GM12878 (cell line): ENCODE data around the gene TEPSIN.

ENCODE experiments used
- EGR1 ChIP-seq, 2 experiments: IDR thresholded peaks; 1 replicate in 1 of 2; 2 replicates in 1 of 2; pipeline ENCODE4 v1.6.1; 2011 to 2012; ENCODE audit warnings: low read depth in 2 of 2, low read length in 2 of 2, borderline replicate concordance in 1 of 2, mild to moderate bottlenecking in 1 of 2, moderate library complexity in 1 of 2
- EZH2 ChIP-seq: IDR thresholded peaks from 2 replicates; pipeline ENCODE4 v1.6.1; 2012; ENCODE audit warnings: low read depth, mild to moderate bottlenecking, control low read depth, inconsistent platforms, low read length, borderline replicate concordance; ENCODE audit not compliant: control insufficient read depth
- GABPA ChIP-seq: IDR thresholded peaks from 2 replicates; pipeline ENCODE4 v1.6.1; 2014; ENCODE audit warnings: antibody characterized with exemption, low read depth, mild to moderate bottlenecking, inconsistent platforms
- HCFC1 ChIP-seq: fragments of 150-350 bp; IDR thresholded peaks from 2 replicates; pipeline ENCODE4 v1.6.1; 2014; ENCODE audit warnings: low read length
- KDM1A ChIP-seq: fragments of 200-600 bp; sonication (generic); IDR thresholded peaks from 2 replicates; pipeline ENCODE4 v1.6.1; 2016; ENCODE audit warnings: borderline replicate concordance
- SMAD1 ChIP-seq: fragments of 450-650 bp; IDR thresholded peaks from 2 replicates; pipeline ENCODE4 v1.6.1; 2018; ENCODE audit warnings: mild to moderate bottlenecking, low read depth; ENCODE audit not compliant: partially characterized antibody
- TBL1XR1 ChIP-seq: IDR thresholded peaks from 2 replicates; pipeline ENCODE4 v1.6.1; 2012; ENCODE audit warnings: low read depth, low read length, improper control_type of control experiment
- ZNF274 ChIP-seq: IDR thresholded peaks from one replicate; pipeline ENCODE4 v1.8.0; 2011; ENCODE audit not compliant: insufficient read length, insufficient read depth
- TF ChIP-seq, protein P1 (sequence below), 3 experiments: IDR thresholded peaks in 2 of 3; conservative IDR thresholded peaks in 1 of 3; 2 replicates each; pipeline ENCODE4 v1.5.1; 2011; ENCODE audit warnings: low read depth in 3 of 3, low read length in 3 of 3, mild to moderate bottlenecking in 3 of 3, control low read depth in 2 of 3, moderate library complexity in 2 of 3, inconsistent platforms in 1 of 3, mixed read lengths in 1 of 3; ENCODE audit not compliant: control insufficient read depth in 2 of 3, insufficient read depth in 1 of 3; ENCODE audit errors: extremely low read depth in 1 of 3
- TF ChIP-seq, protein P2 (sequence below): fragments of 450-650 bp; formaldehyde crosslinking; IDR thresholded peaks from 2 replicates; pipeline ENCODE4 v1.5.0; 2022; ENCODE audit warnings: mild to moderate bottlenecking, missing genetic modification characterization

DNA sequence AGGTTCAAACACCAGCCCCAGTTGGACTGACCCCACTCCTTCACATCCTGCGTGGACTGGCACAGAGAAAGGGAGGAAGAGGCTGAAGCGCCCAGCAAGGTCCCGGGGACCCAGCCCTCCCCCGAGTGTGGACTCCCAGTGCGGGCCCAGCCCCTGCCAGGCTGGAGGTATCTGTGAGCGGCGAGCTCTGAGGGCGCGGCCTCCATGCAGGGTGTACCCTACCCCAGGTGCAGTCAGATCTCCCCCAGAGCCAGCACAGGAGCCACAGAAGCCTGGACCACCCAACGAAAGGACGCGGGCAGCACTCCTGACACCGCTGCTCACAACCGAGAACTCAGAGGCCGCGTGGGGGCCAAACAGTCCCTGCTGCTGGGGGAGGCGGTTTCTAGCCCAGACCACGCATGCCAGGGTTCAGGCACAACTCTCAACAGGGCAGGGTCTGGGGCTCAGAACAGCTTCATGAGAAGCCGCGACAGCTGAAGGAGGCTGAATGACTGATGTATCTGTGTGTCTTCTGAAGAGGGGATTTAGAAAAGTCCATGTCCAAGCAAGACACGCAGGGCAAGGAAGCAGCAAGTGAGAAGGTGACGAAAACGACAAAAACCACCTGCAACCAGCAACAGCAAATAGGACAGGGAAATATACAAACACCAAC lies 47.8 kb upstream of the TEPSIN start:
- no peak for TF ChIP-seq ZNF274
- TF ChIP-seq EGR1 (IDR thresholded peaks at IDR 0.05; ENCODE audit: borderline replicate concordance in 1 of 2, low read depth in 2 of 2, low read length in 2 of 2) = no peak
- no peak for TF ChIP-seq SMAD1
- TF ChIP-seq TBL1XR1 = no peak
- no peak for TF ChIP-seq KDM1A
- TF ChIP-seq EZH2 = no peak
- TF ChIP-seq, protein P1, sequence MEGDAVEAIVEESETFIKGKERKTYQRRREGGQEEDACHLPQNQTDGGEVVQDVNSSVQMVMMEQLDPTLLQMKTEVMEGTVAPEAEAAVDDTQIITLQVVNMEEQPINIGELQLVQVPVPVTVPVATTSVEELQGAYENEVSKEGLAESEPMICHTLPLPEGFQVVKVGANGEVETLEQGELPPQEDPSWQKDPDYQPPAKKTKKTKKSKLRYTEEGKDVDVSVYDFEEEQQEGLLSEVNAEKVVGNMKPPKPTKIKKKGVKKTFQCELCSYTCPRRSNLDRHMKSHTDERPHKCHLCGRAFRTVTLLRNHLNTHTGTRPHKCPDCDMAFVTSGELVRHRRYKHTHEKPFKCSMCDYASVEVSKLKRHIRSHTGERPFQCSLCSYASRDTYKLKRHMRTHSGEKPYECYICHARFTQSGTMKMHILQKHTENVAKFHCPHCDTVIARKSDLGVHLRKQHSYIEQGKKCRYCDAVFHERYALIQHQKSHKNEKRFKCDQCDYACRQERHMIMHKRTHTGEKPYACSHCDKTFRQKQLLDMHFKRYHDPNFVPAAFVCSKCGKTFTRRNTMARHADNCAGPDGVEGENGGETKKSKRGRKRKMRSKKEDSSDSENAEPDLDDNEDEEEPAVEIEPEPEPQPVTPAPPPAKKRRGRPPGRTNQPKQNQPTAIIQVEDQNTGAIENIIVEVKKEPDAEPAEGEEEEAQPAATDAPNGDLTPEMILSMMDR (IDR thresholded peaks at IDR 0.05 in 2 of 3, conservative IDR thresholded peaks at IDR 0.05 in 1 of 3; ENCODE audit: control insufficient read depth in 2 of 3, extremely low read depth in 1 of 3, insufficient read depth in 1 of 3, low read depth in 3 of 3, low read length in 3 of 3) = no peak
- TF ChIP-seq HCFC1 = no peak
- no peak for TF ChIP-seq GABPA
- TF ChIP-seq, protein P2, sequence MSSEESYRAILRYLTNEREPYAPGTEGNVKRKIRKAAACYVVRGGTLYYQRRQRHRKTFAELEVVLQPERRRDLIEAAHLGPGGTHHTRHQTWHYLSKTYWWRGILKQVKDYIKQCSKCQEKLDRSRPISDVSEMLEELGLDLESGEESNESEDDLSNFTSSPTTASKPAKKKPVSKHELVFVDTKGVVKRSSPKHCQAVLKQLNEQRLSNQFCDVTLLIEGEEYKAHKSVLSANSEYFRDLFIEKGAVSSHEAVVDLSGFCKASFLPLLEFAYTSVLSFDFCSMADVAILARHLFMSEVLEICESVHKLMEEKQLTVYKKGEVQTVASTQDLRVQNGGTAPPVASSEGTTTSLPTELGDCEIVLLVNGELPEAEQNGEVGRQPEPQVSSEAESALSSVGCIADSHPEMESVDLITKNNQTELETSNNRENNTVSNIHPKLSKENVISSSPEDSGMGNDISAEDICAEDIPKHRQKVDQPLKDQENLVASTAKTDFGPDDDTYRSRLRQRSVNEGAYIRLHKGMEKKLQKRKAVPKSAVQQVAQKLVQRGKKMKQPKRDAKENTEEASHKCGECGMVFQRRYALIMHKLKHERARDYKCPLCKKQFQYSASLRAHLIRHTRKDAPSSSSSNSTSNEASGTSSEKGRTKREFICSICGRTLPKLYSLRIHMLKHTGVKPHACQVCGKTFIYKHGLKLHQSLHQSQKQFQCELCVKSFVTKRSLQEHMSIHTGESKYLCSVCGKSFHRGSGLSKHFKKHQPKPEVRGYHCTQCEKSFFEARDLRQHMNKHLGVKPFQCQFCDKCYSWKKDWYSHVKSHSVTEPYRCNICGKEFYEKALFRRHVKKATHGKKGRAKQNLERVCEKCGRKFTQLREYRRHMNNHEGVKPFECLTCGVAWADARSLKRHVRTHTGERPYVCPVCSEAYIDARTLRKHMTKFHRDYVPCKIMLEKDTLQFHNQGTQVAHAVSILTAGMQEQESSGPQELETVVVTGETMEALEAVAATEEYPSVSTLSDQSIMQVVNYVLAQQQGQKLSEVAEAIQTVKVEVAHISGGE = no peak
